GM12878 (cell line): Measurements from ENCODE around the gene PFKFB1. TPM values are rescaled to one million over a fixed set of nuclear protein-coding genes. Genes with fewer than 3 reads are reported as not detected.

Experiments used
- ELK1 ChIP-seq: IDR thresholded peaks from 2 replicates; pipeline ENCODE4 v1.6.1; 2012; ENCODE audit warnings: low read depth, low read length, improper control_type of control experiment
- PAX5 ChIP-seq: IDR thresholded peaks from 2 replicates; pipeline ENCODE4 v1.6.1; 2011; ENCODE audit warnings: low read depth, low read length, borderline replicate concordance
- ZNF217 ChIP-seq: fragments of 450-650 bp; IDR thresholded peaks from 2 replicates; pipeline ENCODE4 v1.6.1; 2017; ENCODE audit warnings: antibody characterized with exemption, mild to moderate bottlenecking
- polyA plus RNA-seq, 11 experiments: library from polyadenylated mRNA; depleted of rRNA in 4 of 11; unstranded in 6 of 11; stranded (reverse) in 5 of 11; fragments of >200 nt; fragmentation: Nextera tagmentation in 4 of 11; fragmentation: Illumina TruSeq in 1 of 11; extraction: Ambion mirVana in 4 of 11; extraction: Trizol in 1 of 11; gene quantifications; 1 replicate in 1 of 11; 2 replicates in 10 of 11; pipeline versions ENCODE4 v1.2.1 to v1.2.3, GENCODE V29; 2011 to 2016; ENCODE audit warnings: inconsistent platforms in 2 of 11, missing spikeins in 2 of 11, low read depth in 1 of 11
- total RNA-seq, 4 experiments: library from RNA; depleted of rRNA in 3 of 4; stranded (reverse); fragments of >200 nt in 3 of 4; fragmentation: Illumina TruSeq in 1 of 4; extraction: Trizol in 1 of 4; gene quantifications; 2 replicates each; pipeline versions ENCODE4 v1.2.1 to v1.2.3, GENCODE V29; 2013 to 2021
- TF ChIP-seq, protein P1 (sequence below): fragments of 150-350 bp; IDR thresholded peaks from 2 replicates; pipeline ENCODE4 v1.6.1; 2016; ENCODE audit warnings: low read depth, low read length
- TF ChIP-seq, protein P2 (sequence below): IDR thresholded peaks from 2 replicates; pipeline ENCODE4 v1.6.1; 2012; ENCODE audit warnings: improper control_type of control experiment, low read depth, low read length; ENCODE audit not compliant: insufficient replicate concordance
- TF ChIP-seq, protein P3 (sequence below): fragments of 450-650 bp; IDR thresholded peaks from 2 replicates; pipeline ENCODE4 v1.6.1; 2017; ENCODE audit warnings: mild to moderate bottlenecking, low read depth, inconsistent platforms; ENCODE audit not compliant: poor library complexity, severe bottlenecking

PFKFB1 gene
- total and polyA plus RNA-seq, 10 of the 15 experiments (the other 5 are each of a cell fraction or from before 2014, with no cell fraction given), result 0.13 to 0.59 (median 0.37) TPM

GRCh38 chrX:55028040-55028439 is 34.1 kb upstream of the PFKFB1 start (continued):
- TF ChIP-seq, protein P1, sequence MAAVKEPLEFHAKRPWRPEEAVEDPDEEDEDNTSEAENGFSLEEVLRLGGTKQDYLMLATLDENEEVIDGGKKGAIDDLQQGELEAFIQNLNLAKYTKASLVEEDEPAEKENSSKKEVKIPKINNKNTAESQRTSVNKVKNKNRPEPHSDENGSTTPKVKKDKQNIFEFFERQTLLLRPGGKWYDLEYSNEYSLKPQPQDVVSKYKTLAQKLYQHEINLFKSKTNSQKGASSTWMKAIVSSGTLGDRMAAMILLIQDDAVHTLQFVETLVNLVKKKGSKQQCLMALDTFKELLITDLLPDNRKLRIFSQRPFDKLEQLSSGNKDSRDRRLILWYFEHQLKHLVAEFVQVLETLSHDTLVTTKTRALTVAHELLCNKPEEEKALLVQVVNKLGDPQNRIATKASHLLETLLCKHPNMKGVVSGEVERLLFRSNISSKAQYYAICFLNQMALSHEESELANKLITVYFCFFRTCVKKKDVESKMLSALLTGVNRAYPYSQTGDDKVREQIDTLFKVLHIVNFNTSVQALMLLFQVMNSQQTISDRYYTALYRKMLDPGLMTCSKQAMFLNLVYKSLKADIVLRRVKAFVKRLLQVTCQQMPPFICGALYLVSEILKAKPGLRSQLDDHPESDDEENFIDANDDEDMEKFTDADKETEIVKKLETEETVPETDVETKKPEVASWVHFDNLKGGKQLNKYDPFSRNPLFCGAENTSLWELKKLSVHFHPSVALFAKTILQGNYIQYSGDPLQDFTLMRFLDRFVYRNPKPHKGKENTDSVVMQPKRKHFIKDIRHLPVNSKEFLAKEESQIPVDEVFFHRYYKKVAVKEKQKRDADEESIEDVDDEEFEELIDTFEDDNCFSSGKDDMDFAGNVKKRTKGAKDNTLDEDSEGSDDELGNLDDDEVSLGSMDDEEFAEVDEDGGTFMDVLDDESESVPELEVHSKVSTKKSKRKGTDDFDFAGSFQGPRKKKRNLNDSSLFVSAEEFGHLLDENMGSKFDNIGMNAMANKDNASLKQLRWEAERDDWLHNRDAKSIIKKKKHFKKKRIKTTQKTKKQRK, result no peak
- TF ChIP-seq PAX5 (no peak), ZNF217 (no peak), ELK1 (no peak)
- TF ChIP-seq, protein P2, sequence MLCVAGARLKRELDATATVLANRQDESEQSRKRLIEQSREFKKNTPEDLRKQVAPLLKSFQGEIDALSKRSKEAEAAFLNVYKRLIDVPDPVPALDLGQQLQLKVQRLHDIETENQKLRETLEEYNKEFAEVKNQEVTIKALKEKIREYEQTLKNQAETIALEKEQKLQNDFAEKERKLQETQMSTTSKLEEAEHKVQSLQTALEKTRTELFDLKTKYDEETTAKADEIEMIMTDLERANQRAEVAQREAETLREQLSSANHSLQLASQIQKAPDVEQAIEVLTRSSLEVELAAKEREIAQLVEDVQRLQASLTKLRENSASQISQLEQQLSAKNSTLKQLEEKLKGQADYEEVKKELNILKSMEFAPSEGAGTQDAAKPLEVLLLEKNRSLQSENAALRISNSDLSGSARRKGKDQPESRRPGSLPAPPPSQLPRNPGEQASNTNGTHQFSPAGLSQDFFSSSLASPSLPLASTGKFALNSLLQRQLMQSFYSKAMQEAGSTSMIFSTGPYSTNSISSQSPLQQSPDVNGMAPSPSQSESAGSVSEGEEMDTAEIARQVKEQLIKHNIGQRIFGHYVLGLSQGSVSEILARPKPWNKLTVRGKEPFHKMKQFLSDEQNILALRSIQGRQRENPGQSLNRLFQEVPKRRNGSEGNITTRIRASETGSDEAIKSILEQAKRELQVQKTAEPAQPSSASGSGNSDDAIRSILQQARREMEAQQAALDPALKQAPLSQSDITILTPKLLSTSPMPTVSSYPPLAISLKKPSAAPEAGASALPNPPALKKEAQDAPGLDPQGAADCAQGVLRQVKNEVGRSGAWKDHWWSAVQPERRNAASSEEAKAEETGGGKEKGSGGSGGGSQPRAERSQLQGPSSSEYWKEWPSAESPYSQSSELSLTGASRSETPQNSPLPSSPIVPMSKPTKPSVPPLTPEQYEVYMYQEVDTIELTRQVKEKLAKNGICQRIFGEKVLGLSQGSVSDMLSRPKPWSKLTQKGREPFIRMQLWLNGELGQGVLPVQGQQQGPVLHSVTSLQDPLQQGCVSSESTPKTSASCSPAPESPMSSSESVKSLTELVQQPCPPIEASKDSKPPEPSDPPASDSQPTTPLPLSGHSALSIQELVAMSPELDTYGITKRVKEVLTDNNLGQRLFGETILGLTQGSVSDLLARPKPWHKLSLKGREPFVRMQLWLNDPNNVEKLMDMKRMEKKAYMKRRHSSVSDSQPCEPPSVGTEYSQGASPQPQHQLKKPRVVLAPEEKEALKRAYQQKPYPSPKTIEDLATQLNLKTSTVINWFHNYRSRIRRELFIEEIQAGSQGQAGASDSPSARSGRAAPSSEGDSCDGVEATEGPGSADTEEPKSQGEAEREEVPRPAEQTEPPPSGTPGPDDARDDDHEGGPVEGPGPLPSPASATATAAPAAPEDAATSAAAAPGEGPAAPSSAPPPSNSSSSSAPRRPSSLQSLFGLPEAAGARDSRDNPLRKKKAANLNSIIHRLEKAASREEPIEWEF, result no peak
- TF ChIP-seq, protein P3, sequence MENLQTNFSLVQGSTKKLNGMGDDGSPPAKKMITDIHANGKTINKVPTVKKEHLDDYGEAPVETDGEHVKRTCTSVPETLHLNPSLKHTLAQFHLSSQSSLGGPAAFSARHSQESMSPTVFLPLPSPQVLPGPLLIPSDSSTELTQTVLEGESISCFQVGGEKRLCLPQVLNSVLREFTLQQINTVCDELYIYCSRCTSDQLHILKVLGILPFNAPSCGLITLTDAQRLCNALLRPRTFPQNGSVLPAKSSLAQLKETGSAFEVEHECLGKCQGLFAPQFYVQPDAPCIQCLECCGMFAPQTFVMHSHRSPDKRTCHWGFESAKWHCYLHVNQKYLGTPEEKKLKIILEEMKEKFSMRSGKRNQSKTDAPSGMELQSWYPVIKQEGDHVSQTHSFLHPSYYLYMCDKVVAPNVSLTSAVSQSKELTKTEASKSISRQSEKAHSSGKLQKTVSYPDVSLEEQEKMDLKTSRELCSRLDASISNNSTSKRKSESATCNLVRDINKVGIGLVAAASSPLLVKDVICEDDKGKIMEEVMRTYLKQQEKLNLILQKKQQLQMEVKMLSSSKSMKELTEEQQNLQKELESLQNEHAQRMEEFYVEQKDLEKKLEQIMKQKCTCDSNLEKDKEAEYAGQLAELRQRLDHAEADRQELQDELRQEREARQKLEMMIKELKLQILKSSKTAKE, result no peak
